ENCODE measurements around the gene SYT1.

SYT1 gene

DNA sequence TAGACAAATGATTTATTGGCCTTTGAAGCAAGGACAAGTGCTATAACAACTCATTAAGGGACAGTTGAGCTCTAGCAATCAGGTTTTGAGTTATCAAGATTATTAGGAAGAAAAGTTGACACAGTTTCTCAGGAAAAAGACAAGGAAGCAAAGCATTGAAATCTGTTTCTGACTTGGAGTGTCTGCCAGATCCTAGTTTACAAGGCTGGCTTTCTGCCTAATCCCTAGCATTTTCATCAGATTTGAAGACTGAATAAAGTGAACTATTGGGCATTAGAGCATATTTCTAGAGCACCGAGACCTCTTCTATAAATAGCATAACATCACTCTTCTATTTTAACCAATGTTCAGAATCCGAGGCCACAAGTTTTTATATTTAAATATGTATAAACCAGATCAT, 7.0 kb downstream of the SYT1 start:
- H3K4me3 ChIP-seq (ENCODE audit: insufficient read depth, low read length, poor library complexity, severe bottlenecking), result no peak overlapping the region
- H3K4me2 ChIP-seq (ENCODE audit: low read depth, low read length, poor library complexity, severe bottlenecking), result no peak overlapping the region
- H4K20me1 ChIP-seq (ENCODE audit: low read depth, low read length), result no peaks in the 10 kb centered on the region
- no peaks in the 10 kb centered on the region for H3K9me3 ChIP-seq (ENCODE audit: insufficient read depth, low read length)
- TF ChIP-seq, protein P1, sequence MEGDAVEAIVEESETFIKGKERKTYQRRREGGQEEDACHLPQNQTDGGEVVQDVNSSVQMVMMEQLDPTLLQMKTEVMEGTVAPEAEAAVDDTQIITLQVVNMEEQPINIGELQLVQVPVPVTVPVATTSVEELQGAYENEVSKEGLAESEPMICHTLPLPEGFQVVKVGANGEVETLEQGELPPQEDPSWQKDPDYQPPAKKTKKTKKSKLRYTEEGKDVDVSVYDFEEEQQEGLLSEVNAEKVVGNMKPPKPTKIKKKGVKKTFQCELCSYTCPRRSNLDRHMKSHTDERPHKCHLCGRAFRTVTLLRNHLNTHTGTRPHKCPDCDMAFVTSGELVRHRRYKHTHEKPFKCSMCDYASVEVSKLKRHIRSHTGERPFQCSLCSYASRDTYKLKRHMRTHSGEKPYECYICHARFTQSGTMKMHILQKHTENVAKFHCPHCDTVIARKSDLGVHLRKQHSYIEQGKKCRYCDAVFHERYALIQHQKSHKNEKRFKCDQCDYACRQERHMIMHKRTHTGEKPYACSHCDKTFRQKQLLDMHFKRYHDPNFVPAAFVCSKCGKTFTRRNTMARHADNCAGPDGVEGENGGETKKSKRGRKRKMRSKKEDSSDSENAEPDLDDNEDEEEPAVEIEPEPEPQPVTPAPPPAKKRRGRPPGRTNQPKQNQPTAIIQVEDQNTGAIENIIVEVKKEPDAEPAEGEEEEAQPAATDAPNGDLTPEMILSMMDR (IDR thresholded peaks at IDR 0.05; ENCODE audit: insufficient read depth, low read length, poor library complexity, severe bottlenecking), result no peak
- TF ChIP-seq EZH2phosphoT487 (conservative IDR thresholded peaks at IDR 0.05; ENCODE audit: low read length), result no peak
- no peaks in the 10 kb centered on the region for H3K36me3 ChIP-seq (ENCODE audit: low read length)
- no peaks in the 10 kb centered on the region for H3K9me2 ChIP-seq (replicated peaks; ENCODE audit: insufficient read depth, low read length)
- no peak overlapping the region for H3K9ac ChIP-seq (ENCODE audit: low read length)
- H2AFZ ChIP-seq (ENCODE audit: low read depth, low read length, severe bottlenecking), result no peak overlapping the region
- no peaks in the 10 kb centered on the region for H3K79me2 ChIP-seq (ENCODE audit: insufficient read depth, low read length)
- H3K27me3 ChIP-seq (ENCODE audit: low read length), result no peaks in the 10 kb centered on the region
- H3K27ac ChIP-seq (ENCODE audit: low read depth, low read length), result no peak overlapping the region
- no peaks in the 10 kb centered on the region for H3F3A ChIP-seq (ENCODE audit: insufficient read depth)

DNA sequence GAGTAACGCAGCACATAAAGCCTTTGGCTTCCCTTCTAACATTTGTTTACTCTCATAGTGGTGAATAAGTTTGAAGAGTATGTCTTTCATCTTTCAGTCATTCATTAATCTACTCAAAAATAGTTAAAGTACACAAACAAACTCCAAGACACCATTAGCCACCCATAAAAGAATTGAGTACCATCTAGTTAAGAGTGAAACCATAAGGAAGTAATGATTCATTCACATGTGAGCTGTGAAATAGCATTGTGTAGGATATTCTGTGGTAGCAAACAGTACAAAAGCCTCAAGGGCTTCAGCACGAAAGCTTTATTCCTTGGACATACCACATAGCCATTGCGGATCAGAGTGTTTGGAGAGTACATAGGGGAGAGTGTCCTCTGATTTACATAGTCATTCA, 13.9 kb downstream of the SYT1 start:
- TF ChIP-seq, protein P1 (IDR thresholded peaks at IDR 0.05; ENCODE audit: insufficient read depth, low read length, poor library complexity, severe bottlenecking), result no peak
- no peak for TF ChIP-seq EZH2phosphoT487 (conservative IDR thresholded peaks at IDR 0.05; ENCODE audit: low read length)
- Histone ChIP-seq H3F3A (ENCODE audit: insufficient read depth) (no peaks in the 10 kb centered on the region), H3K4me3 (ENCODE audit: insufficient read depth, low read length, poor library complexity, severe bottlenecking) (no peak overlapping the region), H3K79me2 (ENCODE audit: insufficient read depth, low read length) (no peaks in the 10 kb centered on the region), H3K4me2 (ENCODE audit: low read depth, low read length, poor library complexity, severe bottlenecking) (no peak overlapping the region), H3K9me2 (replicated peaks; ENCODE audit: insufficient read depth, low read length) (no peaks in the 10 kb centered on the region), H2AFZ (ENCODE audit: low read depth, low read length, severe bottlenecking) (no peak overlapping the region), H3K9ac (ENCODE audit: low read length) (no peak overlapping the region), H3K27ac (ENCODE audit: low read depth, low read length) (no peak overlapping the region), H3K36me3 (ENCODE audit: low read length) (no peaks in the 10 kb centered on the region), H3K27me3 (ENCODE audit: low read length) (no peaks in the 10 kb centered on the region), H3K9me3 (ENCODE audit: insufficient read depth, low read length) (no peaks in the 10 kb centered on the region), H4K20me1 (ENCODE audit: low read depth, low read length) (no peaks in the 10 kb centered on the region)

DNA sequence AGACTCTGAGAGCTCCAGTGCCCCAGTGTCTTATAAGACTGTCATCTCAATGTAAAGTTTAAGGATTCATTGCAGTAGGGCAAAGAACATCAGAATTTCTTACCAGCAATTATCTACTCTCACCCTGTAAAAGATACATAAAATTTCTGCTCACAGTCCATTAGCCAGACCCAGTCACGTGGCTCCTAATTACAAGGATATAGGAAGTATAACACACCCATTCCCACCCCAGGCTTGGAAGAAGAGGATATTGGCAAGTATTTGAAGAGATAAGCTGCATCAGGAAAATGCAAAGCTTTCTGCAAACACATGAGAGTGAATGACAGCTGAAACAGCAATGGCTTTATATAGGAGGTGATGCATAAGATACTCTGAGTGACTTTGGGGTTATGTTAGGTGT, 14.3 kb downstream of the SYT1 start:
- TF ChIP-seq, protein P1 (IDR thresholded peaks at IDR 0.05; ENCODE audit: insufficient read depth, low read length, poor library complexity, severe bottlenecking), result no peak
- TF ChIP-seq EZH2phosphoT487 (conservative IDR thresholded peaks at IDR 0.05; ENCODE audit: low read length), result no peak
- Histone ChIP-seq H3F3A (ENCODE audit: insufficient read depth) (no peaks in the 10 kb centered on the region), H3K79me2 (ENCODE audit: insufficient read depth, low read length) (no peaks in the 10 kb centered on the region), H3K9me3 (ENCODE audit: insufficient read depth, low read length) (no peaks in the 10 kb centered on the region), H3K27me3 (ENCODE audit: low read length) (no peaks in the 10 kb centered on the region), H3K9ac (ENCODE audit: low read length) (no peak overlapping the region), H3K9me2 (replicated peaks; ENCODE audit: insufficient read depth, low read length) (no peaks in the 10 kb centered on the region), H2AFZ (ENCODE audit: low read depth, low read length, severe bottlenecking) (no peak overlapping the region), H4K20me1 (ENCODE audit: low read depth, low read length) (no peaks in the 10 kb centered on the region), H3K27ac (ENCODE audit: low read depth, low read length) (no peak overlapping the region), H3K4me3 (ENCODE audit: insufficient read depth, low read length, poor library complexity, severe bottlenecking) (no peak overlapping the region), H3K36me3 (ENCODE audit: low read length) (no peaks in the 10 kb centered on the region), H3K4me2 (ENCODE audit: low read depth, low read length, poor library complexity, severe bottlenecking) (no peak overlapping the region)
